WTC11 (cell line): ENCODE results near the gene OGFR. TPM values are rescaled to one million over a fixed set of nuclear protein-coding genes. Genes with fewer than 3 reads are reported as not detected.

ENCODE experiments used
- ATAC-seq: fragments of 200-7000 bp; cut with Tn5 transposase; 2 replicates; pipeline ENCODE4 v1.10.0; 2021; ENCODE audit warnings: mild to moderate bottlenecking, moderate library complexity
- CTCF ChIA-PET: fragments of 300-600 bp; sonication (Branson Sonifier 250); formaldehyde crosslinking; loops from one replicate; lab custom pipeline; 2021; ENCODE audit warnings: antibody characterized with exemption; lab: Charles Lee
- POLR2A ChIA-PET: fragments of 350-600 bp; sonication (Branson Sonifier 250); formaldehyde crosslinking; loops from one replicate; lab custom pipeline; 2021; ENCODE audit warnings: antibody characterized with exemption; lab: Charles Lee
- DNase-seq: peaks from one replicate; pipeline ENCODE4 v3.0.0; 2021; ENCODE audit warnings: low spot score
- H3K27ac Mint-ChIP-seq: 2 replicates; pipeline ENCODE4 v1.8.0; 2021; ENCODE audit warnings: mixed read lengths
- H3K27me3 Mint-ChIP-seq: 2 replicates; pipeline ENCODE4 v1.8.0; 2021; ENCODE audit warnings: low read depth, mild to moderate bottlenecking, moderate library complexity, mixed read lengths
- H3K36me3 Mint-ChIP-seq: 2 replicates; pipeline ENCODE4 v1.8.0; 2021; ENCODE audit warnings: mixed read lengths
- H3K4me1 Mint-ChIP-seq: 2 replicates; pipeline ENCODE4 v1.8.0; 2022; ENCODE audit warnings: mixed read lengths
- H3K4me3 Mint-ChIP-seq: 2 replicates; pipeline ENCODE4 v1.8.0; 2021; ENCODE audit warnings: mild to moderate bottlenecking, moderate library complexity, mixed read lengths
- H3K9me3 Mint-ChIP-seq: 2 replicates; pipeline ENCODE4 v1.8.0; 2021; ENCODE audit warnings: mixed read lengths
- ATF3 ChIP-seq: sonication (generic); formaldehyde crosslinking; conservative IDR thresholded peaks from 2 replicates; pipeline ENCODE4 v1.8.1; 2022; ENCODE audit warnings: mild to moderate bottlenecking, missing genetic modification reagents
- E2F5 ChIP-seq: sonication (generic); formaldehyde crosslinking; IDR thresholded peaks from 2 replicates; pipeline ENCODE4 v1.8.1; 2022; ENCODE audit warnings: mild to moderate bottlenecking, moderate library complexity, missing genetic modification reagents
- EMX1 ChIP-seq: fragments of 250-450 bp; sonication (Bioruptor Pico); IDR thresholded peaks from 2 replicates; pipeline ENCODE4 v1.8.0; 2021; ENCODE audit warnings: mild to moderate bottlenecking
- ERG ChIP-seq: fragments of 250-450 bp; sonication (Bioruptor Pico); IDR thresholded peaks from 2 replicates; pipeline ENCODE4 v1.8.0; 2021; ENCODE audit warnings: mild to moderate bottlenecking
- ESRRA ChIP-seq: sonication (generic); formaldehyde crosslinking; IDR thresholded peaks from 2 replicates; pipeline ENCODE4 v1.8.1; 2022; ENCODE audit warnings: mild to moderate bottlenecking, missing genetic modification reagents, borderline replicate concordance
- FOXJ3 ChIP-seq: sonication (generic); formaldehyde crosslinking; IDR thresholded peaks from 2 replicates; pipeline ENCODE4 v1.9.0; 2021; ENCODE audit warnings: missing genetic modification reagents, mild to moderate bottlenecking, borderline replicate concordance
- GTF2I ChIP-seq: fragments of 250-450 bp; sonication (Bioruptor Pico); conservative IDR thresholded peaks from 2 replicates; pipeline ENCODE4 v1.4.0; 2021; ENCODE audit warnings: mild to moderate bottlenecking
- HMGXB4 ChIP-seq: sonication (generic); formaldehyde crosslinking; IDR thresholded peaks from 2 replicates; pipeline ENCODE4 v1.8.1; 2023; ENCODE audit warnings: mild to moderate bottlenecking, moderate library complexity, missing genetic modification reagents
- MXD4 ChIP-seq: fragments of 250-450 bp; sonication (Bioruptor Pico); IDR thresholded peaks from 2 replicates; pipeline ENCODE4 v1.8.0; 2021; ENCODE audit warnings: mild to moderate bottlenecking, moderate library complexity, borderline replicate concordance
- NFE2L1 ChIP-seq: sonication (generic); formaldehyde crosslinking; IDR thresholded peaks from 2 replicates; pipeline ENCODE4 v1.8.1; 2023; ENCODE audit warnings: missing genetic modification reagents
- PREB ChIP-seq: sonication (generic); formaldehyde crosslinking; IDR thresholded peaks from 2 replicates; pipeline ENCODE4 v1.8.1; 2022; ENCODE audit warnings: mild to moderate bottlenecking, missing genetic modification reagents, moderate library complexity, borderline replicate concordance
- PRRX2 ChIP-seq: fragments of 250-450 bp; sonication (Bioruptor Pico); IDR thresholded peaks from 2 replicates; pipeline ENCODE4 v1.8.0; 2021; ENCODE audit warnings: mild to moderate bottlenecking
- RORB ChIP-seq: fragments of 250-450 bp; sonication (Bioruptor Pico); IDR thresholded peaks from 2 replicates; pipeline ENCODE4 v1.9.0; 2021; ENCODE audit warnings: mild to moderate bottlenecking
- SOX15 ChIP-seq: fragments of 250-450 bp; sonication (Bioruptor Pico); IDR thresholded peaks from 2 replicates; pipeline ENCODE4 v1.9.0; 2021; ENCODE audit warnings: mild to moderate bottlenecking
- SP1 ChIP-seq: sonication (generic); formaldehyde crosslinking; conservative IDR thresholded peaks from 2 replicates; pipeline ENCODE4 v1.8.1; 2022; ENCODE audit warnings: missing genetic modification reagents
- TEAD1 ChIP-seq: sonication (generic); formaldehyde crosslinking; IDR thresholded peaks from 2 replicates; pipeline ENCODE4 v1.8.0; 2022; ENCODE audit warnings: mild to moderate bottlenecking, missing genetic modification reagents
- TEAD4 ChIP-seq: sonication (generic); formaldehyde crosslinking; IDR thresholded peaks from 2 replicates; pipeline ENCODE4 v1.8.0; 2022; ENCODE audit warnings: mild to moderate bottlenecking, missing genetic modification reagents
- TP53 ChIP-seq: sonication (generic); formaldehyde crosslinking; IDR thresholded peaks from 2 replicates; pipeline ENCODE4 v1.8.1; 2023; ENCODE audit warnings: mild to moderate bottlenecking, missing genetic modification reagents
- ZBTB21 ChIP-seq: sonication (generic); formaldehyde crosslinking; IDR thresholded peaks from 2 replicates; pipeline ENCODE4 v1.8.1; 2023; ENCODE audit warnings: mild to moderate bottlenecking, missing genetic modification reagents, borderline replicate concordance
- ZBTB43 ChIP-seq: sonication (generic); formaldehyde crosslinking; IDR thresholded peaks from 2 replicates; pipeline ENCODE4 v1.8.1; 2023; ENCODE audit warnings: mild to moderate bottlenecking, missing genetic modification reagents
- ZNF121 ChIP-seq: sonication (generic); formaldehyde crosslinking; IDR thresholded peaks from 2 replicates; pipeline ENCODE4 v1.8.0; 2023; ENCODE audit warnings: missing genetic modification reagents
- ZNF423 ChIP-seq: fragments of 250-450 bp; sonication (Bioruptor Pico); IDR thresholded peaks from 2 replicates; pipeline ENCODE4 v2.1.2; 2022; ENCODE audit warnings: mild to moderate bottlenecking, moderate library complexity
- total RNA-seq: library from RNA; stranded (reverse); gene quantifications from 3 replicates; pipeline ENCODE4 v1.2.3, GENCODE V29; 2021

OGFR gene
- total RNA-seq, 1 experiment from 2014 or later, result 43.3 TPM

- Mint-ChIP-seq H3K4me1 (peaks cover 14% of the 10 kb centered on the region), H3K36me3 (peaks cover 3% of the 10 kb centered on the region; the same call in 1 of the 2 replicates)
- TF ChIP-seq SP1 (CRISPR knock-in tag) (0 out of 2 replicates have a peak, but pooled peaks have one; percentile 7), ZNF121 (CRISPR knock-in tag) (peak; percentile 99), TP53 (CRISPR knock-in tag) (no peak), ZNF423 (0 out of 2 replicates have a peak, but pooled peaks have one; percentile 4), FOXJ3 (CRISPR knock-in tag) (no peak), GTF2I (CRISPR knock-in tag) (peak; percentile 84), ERG (0 out of 2 replicates have a peak, but pooled peaks have one; percentile 72), SOX15 (CRISPR knock-in tag) (no peak), MXD4 (CRISPR knock-in tag) (no peak), EMX1 (CRISPR knock-in tag) (0 out of 2 replicates have a peak, but pooled peaks have one; percentile 29)
- TF ChIP-seq, all 79 proteins: peak for 6
- Mint-ChIP-seq H3K27me3 (no peaks in the 10 kb centered on the region; the same call in 1 of the 2 replicates), H3K9me3 (no peaks in the 10 kb centered on the region), H3K4me3 (peak overlapping the region; percentile 65), H3K27ac (peak overlapping the region; percentile 76)
- POLR2A ChIA-PET, result interaction anchor here (0.6 to 2.2 kb wide), 10 partner anchors 9 to 172 kb away, joined by 3 to 12 read pairs (median 4); partner anchors contain the start of gene SLCO4A1
- ATAC-seq (peak; percentile 71), DNase-seq (peak; percentile 65)
- CTCF ChIA-PET, result interaction anchor here (0.8 to 3.3 kb wide), 16 partner anchors 9 to 408 kb away, joined by 3 to 19 read pairs (median 4); partner anchors contain the start of genes GID8, NTSR1, OGFR and TCFL5
Observed at GRCh38 chr20:62815066-62815991, 10.7 kb downstream of the OGFR start.

- Mint-ChIP-seq H3K27ac (peak overlapping the region; percentile 76; the same call in 1 of the 2 replicates), H3K9me3 (no peaks in the 10 kb centered on the region), H3K36me3 (peaks cover 3% of the 10 kb centered on the region; the same call in 1 of the 2 replicates), H3K4me1 (peaks cover 14% of the 10 kb centered on the region), H3K27me3 (no peaks in the 10 kb centered on the region; the same call in 1 of the 2 replicates), H3K4me3 (peak overlapping the region; percentile 65)
- ChIA-PET CTCF (interaction anchor here (0.5 to 3.3 kb wide), 20 partner anchors 8 to 407 kb away, joined by 3 to 19 read pairs (median 4); partner anchors contain the start of genes GID8, MRGBP, NTSR1 and OGFR), POLR2A (interaction anchor here (0.6 to 2.2 kb wide), 10 partner anchors 9 to 173 kb away, joined by 3 to 12 read pairs (median 4); partner anchors contain the start of genes MRGBP and SLCO4A1)
- ATAC-seq (peak; percentile 74), DNase-seq (peak; percentile 88)
- TF ChIP-seq E2F5 (CRISPR knock-in tag), result 0 out of 2 replicates have a peak, but pooled peaks have one; percentile 31
- TF ChIP-seq PRRX2 (CRISPR knock-in tag), result no peak
- no peak for TF ChIP-seq NFE2L1 (CRISPR knock-in tag)
- no peak for TF ChIP-seq ATF3 (CRISPR knock-in tag)
- peak; percentile 98 for TF ChIP-seq TEAD1
- TF ChIP-seq RORB, result no peak
- TF ChIP-seq ZBTB21 (CRISPR knock-in tag), result 0 out of 2 replicates have a peak, but pooled peaks have one; percentile 26
- TF ChIP-seq PREB (CRISPR knock-in tag), result no peak
- no peak for TF ChIP-seq ESRRA (CRISPR knock-in tag)
- 0 out of 2 replicates have a peak, but pooled peaks have one; percentile 58 for TF ChIP-seq HMGXB4 (CRISPR knock-in tag)
- TF ChIP-seq TEAD4 (CRISPR knock-in tag), result peak; percentile 97
- TF ChIP-seq ZBTB43 (CRISPR knock-in tag), result no peak
Observed at GRCh38 chr20:62816031-62816883, 11.6 kb downstream of the OGFR start.
